Kidney (tissue), 14 donors: ENCODE results near the gene EDN3. TPM values are rescaled to one million over a fixed set of nuclear protein-coding genes. Genes with fewer than 3 reads are reported as not detected.

Source experiments
- DNase-seq, 5 donors: peaks; one replicate each; pipeline ENCODE4 v3.0.0-alpha.2; 2013 to 2020
- FAIRE-seq: peaks from 2 replicates; lab custom pipeline; 2012; peaks lifted over from hg19 to GRCh38; lab: Jason Lieb, UNC
- H3K27ac ChIP-seq, 2 donors: one replicate each; pipeline ENCODE4 v1.7.0; 2013; ENCODE audit warnings: low read depth in 2 of 2, low read length in 2 of 2, inconsistent platforms in 1 of 2
- H3K27me3 ChIP-seq: one replicate; pipeline ENCODE4 v1.7.1; 2013; ENCODE audit warnings: low read length, inconsistent platforms; ENCODE audit not compliant: control insufficient read depth, insufficient read depth
- H3K36me3 ChIP-seq, 3 donors: one replicate each; pipeline versions ENCODE4 v1.7.0 to v1.7.1; 2013; ENCODE audit warnings: low read length in 3 of 3, control low read depth in 1 of 3, inconsistent platforms in 1 of 3; ENCODE audit not compliant: insufficient read depth in 3 of 3, control insufficient read depth in 2 of 3
- H3K4me1 ChIP-seq, 3 donors: one replicate each; pipeline versions ENCODE4 v1.7.0 to v1.7.1; 2013; ENCODE audit warnings: low read length in 3 of 3, inconsistent platforms in 1 of 3, low read depth in 1 of 3; ENCODE audit not compliant: control insufficient read depth in 2 of 3, insufficient read depth in 2 of 3
- H3K4me3 ChIP-seq, 3 donors: one replicate each; pipeline versions ENCODE4 v1.7.0 to v1.8.1; 2013; ENCODE audit warnings: low read length in 3 of 3, control low read depth in 1 of 3, inconsistent platforms in 1 of 3
- H3K9ac ChIP-seq, 3 donors: one replicate each; pipeline versions ENCODE4 v1.7.0 to v1.7.1; 2013; ENCODE audit warnings: low read length in 3 of 3, control low read depth in 1 of 3, inconsistent platforms in 1 of 3
- H3K9me3 ChIP-seq, 3 donors: one replicate each; pipeline versions ENCODE4 v1.7.0 to v1.7.1; 2013; ENCODE audit warnings: low read length in 3 of 3, control low read depth in 1 of 3, inconsistent platforms in 1 of 3; ENCODE audit not compliant: control insufficient read depth in 2 of 3, insufficient read depth in 1 of 3
- intact Hi-C: fragments of 100-400 bp; cut with DNase I; formaldehyde crosslinking; loops from one replicate; pipeline ENCODE4 v1.11.1; 2022
- polyA plus RNA-seq: library from polyadenylated mRNA; stranded (reverse); fragments of 350-450 nt; fragmentation: Illumina TruSeq; extraction: RNeasy Lipid Tissue Mini Kit (QIAGEN cat#74804); gene quantifications from one replicate; pipeline ENCODE4 v1.2.3, GENCODE V29; 2014; ENCODE audit warnings: low read depth, low replicate concordance; ENCODE audit not compliant: insufficient read depth
- total RNA-seq: library from RNA; stranded (reverse); fragmentation: NEBNext Ultra II Directional; extraction: Animal tissue kit (Norgen Biotek cat#: 25700); gene quantifications from one replicate; pipeline ENCODE4 v1.2.1, GENCODE V29; 2021
- TF ChIP-seq, protein P1 (sequence below): IDR thresholded peaks from 3 replicates; pipeline ENCODE4 v1.5.1; 2012; ENCODE audit warnings: mild to moderate bottlenecking, moderate library complexity, borderline replicate concordance; ENCODE audit not compliant: insufficient read depth; ENCODE audit errors: extremely low read depth
- donor health status: control.
- donor health status: control.
- donor health status: control.
- donor health status: control.
- donor health status: control.
- donor health status: DM: yes; HTN: yes; CAD: no.
- donor health status: Normal renal cell carcinoma (clear cell type).

EDN3 gene
- total and polyA plus RNA-seq, 2 donors from 2014 or later: 0.19 TPM; not detected in 1

DNA sequence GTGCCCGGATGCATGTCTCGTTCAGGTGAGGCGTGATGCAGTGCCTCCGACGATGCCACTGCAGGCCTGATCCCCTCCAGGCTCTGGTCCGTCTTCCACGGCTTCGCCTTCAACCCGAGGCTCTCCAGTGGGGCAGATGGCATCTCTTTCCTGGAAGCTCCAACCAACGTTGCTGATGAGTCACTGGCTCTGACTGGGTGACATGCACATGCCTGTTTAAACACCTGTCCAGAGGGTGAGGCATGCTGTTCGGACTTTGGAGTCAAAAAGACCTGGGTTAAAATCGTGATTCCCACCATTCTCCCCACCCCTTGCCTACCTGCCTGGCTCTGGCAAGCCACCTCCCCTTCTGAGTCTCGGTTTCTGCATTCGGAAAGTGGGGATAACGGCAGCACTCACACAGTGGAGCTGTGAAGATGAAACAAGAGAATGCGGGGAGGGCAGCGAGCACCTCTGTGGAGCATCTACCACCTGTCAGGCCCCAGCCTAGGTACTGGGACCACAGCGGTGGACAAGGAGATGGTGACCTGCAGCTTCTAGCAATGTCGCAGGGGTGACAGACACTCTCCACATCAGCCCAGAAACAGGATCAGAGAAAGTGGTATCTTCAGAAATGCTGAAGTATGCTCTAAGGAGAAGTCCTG is 8.5 kb upstream of the EDN3 start:
- TF ChIP-seq, protein P1, sequence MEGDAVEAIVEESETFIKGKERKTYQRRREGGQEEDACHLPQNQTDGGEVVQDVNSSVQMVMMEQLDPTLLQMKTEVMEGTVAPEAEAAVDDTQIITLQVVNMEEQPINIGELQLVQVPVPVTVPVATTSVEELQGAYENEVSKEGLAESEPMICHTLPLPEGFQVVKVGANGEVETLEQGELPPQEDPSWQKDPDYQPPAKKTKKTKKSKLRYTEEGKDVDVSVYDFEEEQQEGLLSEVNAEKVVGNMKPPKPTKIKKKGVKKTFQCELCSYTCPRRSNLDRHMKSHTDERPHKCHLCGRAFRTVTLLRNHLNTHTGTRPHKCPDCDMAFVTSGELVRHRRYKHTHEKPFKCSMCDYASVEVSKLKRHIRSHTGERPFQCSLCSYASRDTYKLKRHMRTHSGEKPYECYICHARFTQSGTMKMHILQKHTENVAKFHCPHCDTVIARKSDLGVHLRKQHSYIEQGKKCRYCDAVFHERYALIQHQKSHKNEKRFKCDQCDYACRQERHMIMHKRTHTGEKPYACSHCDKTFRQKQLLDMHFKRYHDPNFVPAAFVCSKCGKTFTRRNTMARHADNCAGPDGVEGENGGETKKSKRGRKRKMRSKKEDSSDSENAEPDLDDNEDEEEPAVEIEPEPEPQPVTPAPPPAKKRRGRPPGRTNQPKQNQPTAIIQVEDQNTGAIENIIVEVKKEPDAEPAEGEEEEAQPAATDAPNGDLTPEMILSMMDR: no peak
- no peak for FAIRE-seq

DNA sequence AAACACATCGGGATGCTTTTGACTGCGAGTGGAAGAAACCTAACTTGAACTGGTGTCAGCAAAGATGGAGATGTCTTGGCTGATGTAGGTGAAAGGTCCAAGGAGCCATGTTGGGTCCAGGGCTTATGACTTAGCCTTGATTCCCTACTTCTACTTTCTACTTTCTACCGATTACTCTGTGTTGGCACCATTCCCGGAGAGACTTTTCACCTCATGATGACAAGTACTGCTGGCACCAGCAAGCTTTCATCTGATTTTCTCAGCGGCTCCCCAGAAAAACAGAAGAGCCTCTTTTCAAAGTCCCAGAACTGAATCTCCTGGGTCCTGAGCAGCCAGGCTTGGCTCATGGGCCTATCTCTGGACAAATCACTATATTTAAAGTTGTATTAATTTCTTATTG is 4.9 kb upstream of the EDN3 start:
- Histone ChIP-seq H3K9ac (no peak overlapping the region), H3K36me3 (no peaks in the 10 kb centered on the region), H3K27ac (no peak overlapping the region), H3K4me3 (no peak overlapping the region), H3K4me1 (no peaks in the 10 kb centered on the region), H3K27me3 (no peaks in the 10 kb centered on the region), H3K9me3 (no peaks in the 10 kb centered on the region)
- DNase-seq (no peak), FAIRE-seq (no peak)
- TF ChIP-seq, protein P1: no peak
- intact Hi-C loops: no loop called here

More for the DNA sequence above, 8.5 kb upstream of the EDN3 start:
- H3K9ac ChIP-seq: no peak overlapping the region
- H3K4me3 ChIP-seq: no peak overlapping the region
- no peaks in the 10 kb centered on the region for H3K9me3 ChIP-seq
- no peaks in the 10 kb centered on the region for H3K36me3 ChIP-seq
- no peaks in the 10 kb centered on the region for H3K4me1 ChIP-seq
- no peak for DNase-seq
- no peaks in the 10 kb centered on the region for H3K27me3 ChIP-seq
- no peak overlapping the region for H3K27ac ChIP-seq
- intact Hi-C loops: no loop called here

DNA sequence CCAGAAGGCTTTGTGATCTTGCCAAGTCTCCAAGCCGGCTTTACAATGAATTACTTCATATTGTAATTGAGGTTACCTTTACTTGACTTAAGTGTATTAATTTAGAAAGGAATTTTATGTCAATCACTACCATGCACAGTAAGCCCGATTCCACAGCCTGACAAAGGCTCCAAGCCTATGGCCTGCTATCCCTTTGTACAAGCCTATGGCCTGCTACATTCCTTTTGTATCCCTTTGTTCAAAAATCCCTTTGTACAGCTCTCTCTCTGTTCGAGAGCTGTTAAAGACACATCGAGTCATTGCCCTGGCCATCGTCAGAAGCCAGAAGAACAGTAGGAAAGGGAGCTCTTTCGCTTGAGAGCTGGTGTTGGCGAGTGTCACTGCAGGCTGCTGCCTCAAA is 2.7 kb upstream of the EDN3 start:
- Histone ChIP-seq H3K4me3 (no peak overlapping the region), H3K9me3 (no peaks in the 10 kb centered on the region), H3K27ac (no peak overlapping the region), H3K27me3 (no peaks in the 10 kb centered on the region), H3K4me1 (no peaks in the 10 kb centered on the region), H3K36me3 (no peaks in the 10 kb centered on the region), H3K9ac (no peak overlapping the region)
- intact Hi-C loops: no loop called here
- FAIRE-seq (no peak), DNase-seq (no peak)
- TF ChIP-seq, protein P1: no peak

DNA sequence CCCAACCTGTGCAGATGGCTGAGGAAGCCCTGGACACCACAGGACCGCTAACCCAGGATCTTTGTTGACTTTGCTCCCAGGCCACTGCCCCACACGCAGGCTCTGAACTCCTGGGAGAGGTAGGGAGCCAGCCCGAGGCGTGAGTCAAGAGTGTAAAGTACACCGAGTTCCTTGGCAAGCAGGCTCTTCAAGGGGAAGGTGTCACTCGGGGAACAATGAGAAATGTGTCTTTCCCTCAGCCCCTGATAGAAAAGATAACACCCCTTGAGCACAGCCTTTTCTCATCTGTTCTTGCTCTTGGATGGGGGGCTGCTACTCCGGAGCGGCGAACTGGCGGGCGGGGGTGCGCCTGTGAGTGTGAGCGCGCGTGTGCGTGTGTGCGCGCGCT is 472 bp upstream of the EDN3 start:
- peak in 4 of 5 donors; percentile 33 to 58 (median 50) for DNase-seq
- Histone ChIP-seq H3K27ac (no peak overlapping the region), H3K4me1 (no peaks in the 10 kb centered on the region), H3K4me3 (peak overlapping the region in 1 of 3 donors; percentile 26), H3K36me3 (no peaks in the 10 kb centered on the region), H3K9me3 (no peaks in the 10 kb centered on the region), H3K9ac (no peak overlapping the region), H3K27me3 (no peaks in the 10 kb centered on the region)
- TF ChIP-seq, protein P1: no peak
- no peak for FAIRE-seq
- intact Hi-C loops: no loop called here
